GM21717 (cell line): ENCODE measurements around the gene CPA5.
A peak's percentile ranks its signal among the peaks of the same experiment; 100 is the strongest.

Experiments
- ATAC-seq: cut with Tn5 transposase; IDR thresholded peaks from one replicate; pipeline ENCODE4 v1.9.1; 2021; ENCODE audit warnings: mild to moderate bottlenecking, moderate library complexity; ENCODE audit not compliant: unreplicated experiment

Gene CPA5

GRCh38 chr7:130356876-130357611 lies 12.4 kb downstream of the CPA5 start:
- no peak for ATAC-seq

GRCh38 chr7:130358471-130358870 lies 13.9 kb downstream of the CPA5 start:
- no peak for ATAC-seq

- no peak for ATAC-seq
Observed at GRCh38 chr7:130359276-130359857, 14.8 kb downstream of the CPA5 start.

GRCh38 chr7:130360518-130360917 lies 15.9 kb downstream of the CPA5 start:
- no peak for ATAC-seq

GRCh38 chr7:130361681-130362080 lies 17.1 kb downstream of the CPA5 start:
- ATAC-seq, result no peak

- ATAC-seq, result no peak
Observed at GRCh38 chr7:130362251-130362816, 17.7 kb downstream of the CPA5 start.

- ATAC-seq, result peak; percentile 56
Observed at GRCh38 chr7:130363026-130363847, 18.6 kb downstream of the CPA5 start.

GRCh38 chr7:130364451-130364850 lies 19.8 kb downstream of the CPA5 start:
- no peak for ATAC-seq

GRCh38 chr7:130365088-130365487 lies 20.5 kb downstream of the CPA5 start:
- no peak for ATAC-seq

- ATAC-seq, result no peak
Observed at GRCh38 chr7:130365511-130366441, 21.2 kb downstream of the CPA5 start.

GRCh38 chr7:130366564-130366963 lies 21.9 kb downstream of the CPA5 start:
- ATAC-seq, result no peak

- ATAC-seq, result no peak
Observed at GRCh38 chr7:130367088-130367755, 22.6 kb downstream of the CPA5 start.

- ATAC-seq, result no peak
Observed at GRCh38 chr7:130367836-130368746, 23.5 kb downstream of the CPA5 start.

GRCh38 chr7:130369110-130369711 lies 24.6 kb downstream of the CPA5 start:
- ATAC-seq, result no peak

- ATAC-seq, result no peak
Observed at GRCh38 chr7:130369831-130370550, 25.4 kb downstream of the CPA5 start.

GRCh38 chr7:130371046-130371445 lies 26.4 kb downstream of the CPA5 start:
- no peak for ATAC-seq

GRCh38 chr7:130372402-130373165 lies 28.0 kb downstream of the CPA5 start:
- no peak for ATAC-seq
